Stimulated activated CD4-positive, alpha-beta T cell treated with anti-CD3 and anti-CD28 coated beads, Interleukin-12 subunit alpha, Interleukin-12 subunit beta, amount 100 ng/mL, for 4 hours (primary cell): Measurements from ENCODE around the gene CCR7.

Experiments
- DNase-seq: peaks from one replicate; pipeline ENCODE4 v3.0.0-alpha.2; 2020

Gene CCR7

GRCh38 chr17:40561294-40561870 lies 3.9 kb downstream of the CCR7 start:
- DNase-seq, result no peak

GRCh38 chr17:40560592-40561293 lies 4.5 kb downstream of the CCR7 start:
- peak; percentile 65 for DNase-seq

DNA sequence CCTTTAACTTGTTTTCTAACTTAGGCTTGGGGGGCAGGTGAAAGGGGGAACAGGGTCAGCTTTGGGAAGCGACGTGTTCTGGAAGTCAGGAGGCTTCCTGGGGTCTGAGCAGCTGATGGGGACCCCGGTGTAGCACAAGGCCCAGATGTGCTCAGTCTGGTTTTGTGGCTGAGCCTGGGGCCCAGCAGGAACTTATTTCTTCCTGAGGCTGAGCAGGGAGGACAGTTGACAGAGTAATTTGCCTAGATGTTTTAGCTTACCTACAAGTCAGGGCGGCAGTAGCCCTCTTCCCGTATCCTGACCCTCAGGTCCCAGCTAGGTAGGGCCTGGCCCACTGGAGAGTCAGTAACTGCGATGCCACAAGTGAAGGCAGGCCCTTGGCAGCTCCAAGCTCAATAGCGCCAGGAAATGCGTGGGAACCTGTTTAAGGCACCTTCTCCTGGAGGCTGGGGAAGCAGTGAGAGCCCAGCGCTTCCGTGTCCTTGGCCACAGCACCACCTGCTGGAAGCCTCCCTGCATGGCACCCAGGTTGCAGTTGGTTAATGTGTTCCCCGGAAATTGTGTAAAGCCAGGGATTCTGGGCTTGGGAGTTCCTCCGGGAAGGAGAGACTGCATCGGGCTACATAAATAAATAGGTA lies 5.2 kb downstream of the CCR7 start:
- DNase-seq, result peak; percentile 83

GRCh38 chr17:40559564-40559916 lies 5.7 kb downstream of the CCR7 start:
- DNase-seq, result no peak

DNA sequence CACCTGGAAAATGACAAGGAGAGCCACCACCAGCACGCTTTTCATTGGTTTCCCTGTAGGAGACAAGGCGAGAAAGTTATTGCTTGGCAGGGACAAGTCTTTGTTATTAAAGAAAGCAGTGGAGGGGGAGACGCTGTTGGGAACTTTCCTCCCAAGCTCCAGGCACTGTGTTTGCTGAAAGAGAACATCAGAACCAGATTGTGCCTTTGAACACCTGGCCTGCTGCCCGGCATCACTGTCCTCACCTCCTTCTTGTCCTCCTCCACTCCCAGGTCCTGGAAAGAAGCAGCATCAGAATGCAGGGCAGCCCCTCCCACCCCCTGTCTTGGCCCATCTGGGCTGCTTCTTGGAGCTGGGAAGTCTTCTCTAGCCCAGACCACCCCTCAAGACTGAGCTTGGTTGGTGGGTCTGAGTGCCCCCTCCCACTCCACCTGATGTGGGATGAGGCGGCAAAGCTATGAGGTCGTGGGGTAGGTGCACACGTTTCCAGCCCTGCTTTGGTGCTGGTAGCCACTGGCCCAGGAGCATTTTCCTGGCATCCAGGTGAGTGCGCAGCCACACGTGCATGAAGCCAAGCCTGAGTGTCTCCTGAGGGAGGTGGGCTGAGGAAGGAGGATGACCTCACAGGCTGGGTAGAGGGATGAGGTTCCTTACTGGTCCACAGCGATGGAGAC lies 6.2 kb downstream of the CCR7 start:
- no peak for DNase-seq

GRCh38 chr17:40558300-40558889 lies 6.9 kb downstream of the CCR7 start:
- no peak for DNase-seq

- no peak for DNase-seq
These were observed 7.6 kb downstream of the CCR7 start for GRCh38 chr17:40557531-40558299.

DNA sequence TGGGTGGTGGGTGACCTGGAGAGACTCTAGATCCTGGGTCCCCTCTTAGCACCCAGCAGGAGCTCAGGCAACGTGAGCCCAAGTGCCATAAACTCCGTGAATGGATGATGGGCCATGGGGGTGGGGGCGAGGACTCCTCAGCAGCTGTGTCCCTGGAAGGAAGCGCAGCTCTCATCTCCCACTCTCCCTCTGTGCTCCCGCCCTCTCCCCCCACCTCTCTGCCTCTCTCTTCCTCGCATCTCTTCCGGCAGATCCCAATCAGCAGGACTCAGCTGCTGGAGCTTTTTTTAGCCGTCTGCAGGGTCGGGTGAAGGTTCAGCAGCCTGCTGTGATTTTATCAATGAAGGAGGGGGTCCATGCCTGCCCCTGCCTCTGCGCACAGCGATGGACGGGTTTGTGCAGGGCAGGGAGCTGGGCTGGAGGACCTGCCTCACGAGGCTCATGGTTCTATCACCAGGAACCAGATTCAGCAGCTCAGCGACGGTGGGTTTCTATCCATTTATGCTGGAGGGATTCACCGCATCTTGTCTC lies 8.3 kb downstream of the CCR7 start:
- DNase-seq, result no peak

DNA sequence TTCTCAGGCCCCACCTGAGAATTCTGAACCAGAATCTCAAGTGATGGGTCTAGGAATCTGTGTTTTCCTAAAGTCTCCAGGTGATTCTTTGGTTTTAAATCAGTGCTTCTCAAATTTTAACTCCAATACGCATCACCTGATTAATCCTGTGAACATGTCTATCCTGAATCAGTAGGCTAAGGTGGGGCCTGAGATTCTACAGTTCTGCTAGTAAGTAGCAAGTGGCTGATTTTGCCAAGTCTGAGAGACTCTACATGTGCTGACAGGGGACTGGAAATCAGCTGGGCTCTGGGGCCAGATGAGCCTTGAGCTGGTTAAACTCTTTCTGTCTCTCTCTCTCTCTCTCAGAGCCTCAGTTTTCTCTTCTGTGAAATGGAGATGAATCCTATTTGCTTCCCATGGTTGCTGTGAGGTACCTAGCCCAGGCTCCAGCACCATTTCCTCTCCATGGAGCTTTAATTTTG lies 9.0 kb downstream of the CCR7 start:
- DNase-seq, result no peak

- DNase-seq, result no peak
These were observed 9.7 kb downstream of the CCR7 start for GRCh38 chr17:40555296-40556190.

GRCh38 chr17:40554646-40555295 lies 10.5 kb downstream of the CCR7 start:
- DNase-seq, result no peak

- no peak for DNase-seq
These were observed 11.4 kb downstream of the CCR7 start for GRCh38 chr17:40553694-40554534.

DNA sequence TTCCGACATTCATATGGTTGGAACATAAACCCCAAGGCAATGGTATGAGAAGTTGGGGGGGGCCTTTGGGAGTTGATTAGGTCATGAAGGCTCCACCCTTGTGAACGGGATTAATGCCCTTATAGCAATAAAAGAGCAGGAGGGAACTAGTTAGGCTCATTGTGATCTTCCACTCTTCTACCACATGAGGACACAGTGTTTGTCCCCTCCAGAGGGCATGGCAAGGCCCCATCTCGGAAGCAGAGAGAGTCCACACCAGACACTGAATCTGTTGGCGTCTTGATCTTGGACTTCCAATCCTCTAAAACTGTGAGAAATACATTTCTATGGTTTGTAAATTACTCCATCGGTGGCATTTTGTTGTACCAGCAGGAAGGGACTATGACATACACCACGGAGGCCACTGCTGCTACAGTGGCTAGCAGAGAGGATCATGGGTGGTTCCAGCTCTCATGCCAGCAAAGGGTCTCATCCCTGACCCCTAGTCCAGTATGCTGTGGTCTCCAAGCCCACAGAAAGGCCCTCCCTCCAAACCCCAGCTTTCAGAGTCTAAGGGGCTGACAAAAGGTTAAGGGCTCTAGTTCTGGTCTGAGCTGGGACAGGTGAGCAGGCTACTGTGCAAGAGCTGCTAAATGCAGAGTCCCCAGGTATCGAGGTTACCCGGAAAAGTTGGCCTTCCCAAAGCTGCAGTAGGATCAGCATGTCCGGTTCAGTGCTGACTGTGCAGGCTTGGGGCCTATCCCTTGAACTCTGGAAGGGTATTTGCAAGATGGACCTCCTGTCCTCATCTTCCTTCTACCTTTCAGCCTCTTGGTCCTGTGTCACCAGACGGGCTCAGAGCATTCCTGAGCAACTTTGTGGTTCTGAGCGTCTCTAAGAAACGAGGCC lies 12.2 kb downstream of the CCR7 start:
- no peak for DNase-seq

DNA sequence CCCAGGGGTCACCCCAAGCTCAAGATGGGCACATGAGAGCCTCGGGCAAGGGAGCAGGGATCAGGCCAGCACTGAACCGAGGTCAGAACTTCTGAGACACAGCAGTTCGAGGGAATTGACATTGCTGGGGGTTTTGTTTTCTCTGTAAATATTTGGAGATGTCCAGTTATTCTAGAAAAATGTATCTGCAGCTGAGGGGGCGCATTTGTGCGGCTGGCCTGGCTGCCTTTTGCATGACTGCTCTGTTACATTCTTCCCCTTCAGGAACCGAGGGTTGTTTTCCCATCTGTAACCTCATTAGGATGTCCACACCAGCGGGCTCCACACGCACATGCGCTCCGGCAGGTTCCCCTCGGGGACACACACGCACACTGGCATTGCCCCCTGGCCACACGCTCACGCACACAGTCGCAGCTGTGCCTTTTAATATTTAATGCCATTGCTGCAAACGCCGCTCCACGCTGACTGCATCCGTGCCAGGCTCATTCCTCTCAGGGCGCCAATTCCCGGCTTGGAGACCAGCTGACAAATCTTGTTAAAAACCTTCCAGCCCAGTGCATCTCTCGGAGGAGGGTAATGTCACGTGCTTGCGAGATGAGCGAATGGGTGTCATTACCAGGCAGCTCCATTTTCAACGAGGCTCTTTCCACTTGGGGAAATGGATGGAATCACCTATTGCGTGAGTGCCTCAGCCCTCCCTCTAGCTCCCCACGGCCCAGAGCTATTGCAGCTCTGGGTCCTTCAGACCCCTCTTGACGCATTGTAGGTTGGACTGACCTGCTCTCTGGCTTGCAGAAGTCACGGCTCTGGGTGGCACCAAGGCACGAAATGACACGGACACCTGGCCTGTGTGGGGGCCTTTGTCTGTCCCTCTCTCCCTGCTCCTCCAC lies 13.1 kb downstream of the CCR7 start:
- no peak for DNase-seq

DNA sequence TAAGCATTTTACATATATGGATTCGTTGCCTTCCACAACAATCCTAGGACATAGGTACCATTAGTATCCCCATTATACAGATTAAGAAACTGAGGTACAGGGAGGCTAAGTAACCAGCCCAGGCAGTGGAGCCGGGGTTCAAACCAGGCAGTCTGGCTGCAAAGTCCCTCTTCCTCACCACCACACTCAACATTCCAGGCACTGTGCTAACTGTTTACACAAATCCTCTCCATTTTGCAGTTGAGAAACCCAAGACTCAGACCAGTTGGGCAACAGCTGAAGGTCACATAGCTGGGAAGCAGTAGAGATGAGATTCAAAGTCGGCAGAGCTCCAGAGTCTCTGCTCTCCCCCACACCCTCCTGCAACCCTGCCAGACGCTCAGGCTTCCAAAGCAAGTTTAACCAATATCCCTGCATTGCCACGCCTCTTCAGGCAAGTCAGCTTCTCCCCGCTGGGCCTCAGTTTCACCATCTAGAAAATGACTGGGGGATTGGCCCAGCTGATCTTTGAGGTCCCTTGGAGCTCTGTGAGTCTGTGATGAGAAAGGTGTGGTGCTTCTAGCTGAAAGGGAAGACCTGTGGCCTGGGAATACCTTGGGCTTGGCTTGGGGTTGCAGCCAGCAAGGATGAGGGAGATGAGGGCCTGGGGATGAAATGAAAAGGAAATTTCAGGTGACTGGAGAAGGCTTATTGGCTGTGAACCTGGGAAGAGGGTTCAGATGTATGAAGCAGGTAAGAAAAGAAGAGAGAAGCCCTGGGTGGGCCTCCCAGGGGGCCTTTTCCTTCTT lies 14.0 kb downstream of the CCR7 start:
- DNase-seq, result no peak

DNA sequence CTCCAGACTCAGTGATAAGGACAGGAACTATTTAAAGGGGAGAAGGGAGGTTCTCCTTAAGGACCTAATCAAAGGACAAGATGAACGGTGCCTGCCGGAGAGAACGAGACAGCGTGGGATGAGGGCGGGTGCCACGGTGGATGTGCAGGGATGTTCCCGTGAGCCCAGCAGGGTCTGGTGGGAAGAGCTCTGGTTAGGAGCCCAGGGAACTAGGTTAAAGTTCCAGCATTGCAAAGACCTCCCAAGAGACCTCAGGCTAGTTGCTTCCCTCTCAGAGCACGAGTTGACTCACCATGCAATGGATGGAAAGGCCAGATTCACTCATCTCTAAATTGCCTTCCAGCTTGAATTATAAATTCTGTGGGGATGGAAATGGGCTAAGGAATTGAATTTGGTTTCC lies 14.7 kb downstream of the CCR7 start:
- DNase-seq, result no peak
